Measurements from ENCODE around the gene FRMPD1.

Gene FRMPD1

GRCh38 chr9:37778534-37778933 is 127.8 kb downstream of the FRMPD1 start:
- H3F3A ChIP-seq (ENCODE audit: insufficient read depth, low read length): no peaks in the 10 kb centered on the region
- H3K4me1 ChIP-seq (ENCODE audit: low read length): peaks cover 7% of the 10 kb centered on the region; the same call in 1 of the 2 replicates
- no peak overlapping the region for H3K27ac ChIP-seq (ENCODE audit: low read length)
- H3K9me3 ChIP-seq (replicated peaks; ENCODE audit: insufficient read depth, low read length): no peaks in the 10 kb centered on the region
- no peak for TF ChIP-seq EZH2 (optimal IDR thresholded peaks at IDR 0.05; ENCODE audit: low read depth, low read length)
- TF ChIP-seq EZH2phosphoT487 (IDR thresholded peaks at IDR 0.05; ENCODE audit: low read length): no peak
- TF ChIP-seq, protein P1, sequence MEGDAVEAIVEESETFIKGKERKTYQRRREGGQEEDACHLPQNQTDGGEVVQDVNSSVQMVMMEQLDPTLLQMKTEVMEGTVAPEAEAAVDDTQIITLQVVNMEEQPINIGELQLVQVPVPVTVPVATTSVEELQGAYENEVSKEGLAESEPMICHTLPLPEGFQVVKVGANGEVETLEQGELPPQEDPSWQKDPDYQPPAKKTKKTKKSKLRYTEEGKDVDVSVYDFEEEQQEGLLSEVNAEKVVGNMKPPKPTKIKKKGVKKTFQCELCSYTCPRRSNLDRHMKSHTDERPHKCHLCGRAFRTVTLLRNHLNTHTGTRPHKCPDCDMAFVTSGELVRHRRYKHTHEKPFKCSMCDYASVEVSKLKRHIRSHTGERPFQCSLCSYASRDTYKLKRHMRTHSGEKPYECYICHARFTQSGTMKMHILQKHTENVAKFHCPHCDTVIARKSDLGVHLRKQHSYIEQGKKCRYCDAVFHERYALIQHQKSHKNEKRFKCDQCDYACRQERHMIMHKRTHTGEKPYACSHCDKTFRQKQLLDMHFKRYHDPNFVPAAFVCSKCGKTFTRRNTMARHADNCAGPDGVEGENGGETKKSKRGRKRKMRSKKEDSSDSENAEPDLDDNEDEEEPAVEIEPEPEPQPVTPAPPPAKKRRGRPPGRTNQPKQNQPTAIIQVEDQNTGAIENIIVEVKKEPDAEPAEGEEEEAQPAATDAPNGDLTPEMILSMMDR (IDR thresholded peaks at IDR 0.05; ENCODE audit: low read length): no peak
- no peak overlapping the region for H3K4me2 ChIP-seq (ENCODE audit: low read depth, low read length)
- no peak overlapping the region for H3K9ac ChIP-seq (ENCODE audit: low read length)
- no peaks in the 10 kb centered on the region for H3K9me2 ChIP-seq (replicated peaks; ENCODE audit: insufficient read depth, low read length)
- no peak overlapping the region for H3K4me3 ChIP-seq (ENCODE audit: low read length)
- H2AFZ ChIP-seq (ENCODE audit: low read length): no peak overlapping the region
- H3K79me2 ChIP-seq (ENCODE audit: low read length): peaks cover 34% of the 10 kb centered on the region
- H4K20me1 ChIP-seq (ENCODE audit: insufficient read depth, low read length): no peaks in the 10 kb centered on the region; the same call in 1 of the 2 replicates
- peaks cover 25% of the 10 kb centered on the region for H3K36me3 ChIP-seq (replicated peaks; ENCODE audit: insufficient read depth, low read length)
- DNase-seq: no peak
- H3K27me3 ChIP-seq (replicated peaks; ENCODE audit: insufficient read depth, low read length): no peaks in the 10 kb centered on the region

DNA sequence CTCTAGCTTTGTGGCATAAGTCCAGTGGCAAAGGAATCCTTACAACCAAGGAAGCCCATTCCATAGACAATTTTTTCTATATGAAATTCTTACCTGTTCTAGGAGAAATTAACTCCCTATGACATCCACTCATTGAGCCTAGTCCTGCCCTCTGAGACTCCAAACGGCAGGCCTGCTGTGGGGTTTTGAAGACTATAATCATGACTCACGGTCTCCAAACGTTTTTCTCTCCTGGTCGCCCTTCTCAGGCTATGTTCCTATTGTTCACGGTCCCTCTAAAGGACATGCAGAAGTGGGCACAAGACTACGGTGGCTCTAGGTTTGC is 133.5 kb downstream of the FRMPD1 start:
- TF ChIP-seq EZH2 (optimal IDR thresholded peaks at IDR 0.05; ENCODE audit: low read depth, low read length) (no peak), EZH2phosphoT487 (IDR thresholded peaks at IDR 0.05; ENCODE audit: low read length) (no peak)
- TF ChIP-seq, protein P1 (IDR thresholded peaks at IDR 0.05; ENCODE audit: low read length): no peak
- Histone ChIP-seq H3K9me3 (replicated peaks; ENCODE audit: insufficient read depth, low read length) (no peaks in the 10 kb centered on the region), H4K20me1 (ENCODE audit: insufficient read depth, low read length) (no peaks in the 10 kb centered on the region; the same call in 1 of the 2 replicates), H2AFZ (ENCODE audit: low read length) (peak overlapping the region; percentile 99), H3K4me1 (ENCODE audit: low read length) (peaks cover 7% of the 10 kb centered on the region; the same call in 1 of the 2 replicates), H3K9me2 (replicated peaks; ENCODE audit: insufficient read depth, low read length) (no peaks in the 10 kb centered on the region), H3K36me3 (replicated peaks; ENCODE audit: insufficient read depth, low read length) (peaks cover 21% of the 10 kb centered on the region), H3K4me3 (ENCODE audit: low read length) (peak overlapping the region; percentile 99), H3K4me2 (ENCODE audit: low read depth, low read length) (peak overlapping the region; percentile 81), H3K27ac (ENCODE audit: low read length) (peak overlapping the region; percentile 64; the same call in 1 of the 2 replicates), H3F3A (ENCODE audit: insufficient read depth, low read length) (0 out of 2 replicates have a peak, but pooled peaks cover 6% of the 10 kb centered on the region), H3K27me3 (replicated peaks; ENCODE audit: insufficient read depth, low read length) (no peaks in the 10 kb centered on the region), H3K79me2 (ENCODE audit: low read length) (peaks cover 51% of the 10 kb centered on the region), H3K9ac (ENCODE audit: low read length) (peak overlapping the region; percentile 68)
- DNase-seq: no peak

- peak within 1 kb of the TSS; percentile 99 for H3K4me3 ChIP-seq (ENCODE audit: low read length)
- no peaks in the 10 kb centered on the region for H4K20me1 ChIP-seq (ENCODE audit: insufficient read depth, low read length)
- H3K36me3 ChIP-seq (replicated peaks; ENCODE audit: insufficient read depth, low read length): peaks cover 15% of the 10 kb centered on the region
- H2AFZ ChIP-seq (ENCODE audit: low read length): peak within 1 kb of the TSS; percentile 99
- H3K4me2 ChIP-seq (ENCODE audit: low read depth, low read length): peak within 1 kb of the TSS; percentile 81
- 0 out of 2 replicates have a peak, but pooled peaks cover 6% of the 10 kb centered on the region for H3F3A ChIP-seq (ENCODE audit: insufficient read depth, low read length)
- H3K27ac ChIP-seq (ENCODE audit: low read length): peak within 1 kb of the TSS; percentile 64; the same call in 1 of the 2 replicates
- H3K27me3 ChIP-seq (replicated peaks; ENCODE audit: insufficient read depth, low read length): no peaks in the 10 kb centered on the region
- H3K4me1 ChIP-seq (ENCODE audit: low read length): peaks cover 7% of the 10 kb centered on the region; the same call in 1 of the 2 replicates
- DNase-seq: peak; percentile 94
- peak within 1 kb of the TSS; percentile 68 for H3K9ac ChIP-seq (ENCODE audit: low read length)
- no peaks in the 10 kb centered on the region for H3K9me2 ChIP-seq (replicated peaks; ENCODE audit: insufficient read depth, low read length)
- no peaks in the 10 kb centered on the region for H3K9me3 ChIP-seq (replicated peaks; ENCODE audit: insufficient read depth, low read length)
- H3K79me2 ChIP-seq (ENCODE audit: low read length): peaks cover 51% of the 10 kb centered on the region
- no peak for TF ChIP-seq EZH2phosphoT487 (IDR thresholded peaks at IDR 0.05; ENCODE audit: low read length)
- TF ChIP-seq, protein P1 (IDR thresholded peaks at IDR 0.05; ENCODE audit: low read length): no peak; the same call in 1 of the 2 replicates
- no peak for TF ChIP-seq EZH2 (optimal IDR thresholded peaks at IDR 0.05; ENCODE audit: low read depth, low read length)
Measured at GRCh38 chr9:37784616-37785483, 134.1 kb downstream of the FRMPD1 start, which contains the start of gene EXOSC3. Gene EXOSC3 (minus strand): TSS chr9:37785064. CDS start chr9:37785044, 20 bp downstream.
